Body of pancreas (tissue), 4 donors: ENCODE results near the gene SYNGR1.

Source experiments
- POLR2A ChIP-seq, 3 donors: fragments of 450-650 bp; IDR thresholded peaks; one replicate each; pipeline ENCODE4 v1.6.1; 2016; ENCODE audit warnings: antibody characterized with exemption in 3 of 3, mild to moderate bottlenecking in 2 of 3
- TF ChIP-seq, protein P1 (sequence below), 7 experiments: fragments of 450-650 bp in 4 of 7; fragments of 200-600 bp in 3 of 7; sonication (generic) in 3 of 7; IDR thresholded peaks; one replicate each; pipeline ENCODE4 v1.5.1; 2016 to 2019; ENCODE audit warnings: antibody characterized with exemption in 7 of 7

- TF ChIP-seq POLR2A (IDR thresholded peaks at IDR 0.05), result no peak
- TF ChIP-seq, protein P1, sequence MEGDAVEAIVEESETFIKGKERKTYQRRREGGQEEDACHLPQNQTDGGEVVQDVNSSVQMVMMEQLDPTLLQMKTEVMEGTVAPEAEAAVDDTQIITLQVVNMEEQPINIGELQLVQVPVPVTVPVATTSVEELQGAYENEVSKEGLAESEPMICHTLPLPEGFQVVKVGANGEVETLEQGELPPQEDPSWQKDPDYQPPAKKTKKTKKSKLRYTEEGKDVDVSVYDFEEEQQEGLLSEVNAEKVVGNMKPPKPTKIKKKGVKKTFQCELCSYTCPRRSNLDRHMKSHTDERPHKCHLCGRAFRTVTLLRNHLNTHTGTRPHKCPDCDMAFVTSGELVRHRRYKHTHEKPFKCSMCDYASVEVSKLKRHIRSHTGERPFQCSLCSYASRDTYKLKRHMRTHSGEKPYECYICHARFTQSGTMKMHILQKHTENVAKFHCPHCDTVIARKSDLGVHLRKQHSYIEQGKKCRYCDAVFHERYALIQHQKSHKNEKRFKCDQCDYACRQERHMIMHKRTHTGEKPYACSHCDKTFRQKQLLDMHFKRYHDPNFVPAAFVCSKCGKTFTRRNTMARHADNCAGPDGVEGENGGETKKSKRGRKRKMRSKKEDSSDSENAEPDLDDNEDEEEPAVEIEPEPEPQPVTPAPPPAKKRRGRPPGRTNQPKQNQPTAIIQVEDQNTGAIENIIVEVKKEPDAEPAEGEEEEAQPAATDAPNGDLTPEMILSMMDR (IDR thresholded peaks at IDR 0.05), result no peak
These were observed 32.6 kb upstream of the SYNGR1 start for GRCh38 chr22:39317084-39317774.
